Non-pigmented ciliary epithelial cell (primary cell): ENCODE data around the gene TMEM219.
"Not testable (repeated sequence)": the region's sequence is repeated elsewhere in the genome, so short reads cannot be mapped to it uniquely, and the experiment has no call there.

Experiments used
- DNase-seq: peaks from one replicate; pipeline ENCODE4 v3.0.0-alpha.2; 2010; ENCODE audit warnings: low read depth

The TMEM219 gene

GRCh38 chr16:29951625-29952365, 10.1 kb upstream of the TMEM219 start:
- no peak for DNase-seq

GRCh38 chr16:29958756-29959155, 3.1 kb upstream of the TMEM219 start:
- no peak for DNase-seq

- DNase-seq, result no peak
Measured at GRCh38 chr16:29959293-29959692, 2.6 kb upstream of the TMEM219 start.

- DNase-seq, result not testable (repeated sequence)
Measured at GRCh38 chr16:29959821-29960220, 2.1 kb upstream of the TMEM219 start.

GRCh38 chr16:29961127-29961478, 776 bp upstream of the TMEM219 start:
- DNase-seq, result no peak

GRCh38 chr16:29962344-29962994, 590 bp downstream of the TMEM219 start:
- DNase-seq, result no peak

- no peak for DNase-seq
Measured at GRCh38 chr16:29963021-29963743, 1.3 kb downstream of the TMEM219 start.

GRCh38 chr16:29968205-29968604, 6.3 kb downstream of the TMEM219 start:
- DNase-seq, result no peak

GRCh38 chr16:29971304-29971703, 9.4 kb downstream of the TMEM219 start:
- DNase-seq, result no peak

GRCh38 chr16:29972500-29972899, 10.6 kb downstream of the TMEM219 start:
- DNase-seq, result no peak

GRCh38 chr16:29972992-29973383, 11.1 kb downstream of the TMEM219 start:
- DNase-seq, result no peak

- peak; percentile 95 for DNase-seq
Measured at GRCh38 chr16:29973384-29974246, 11.7 kb downstream of the TMEM219 start, which contains the start of gene TAOK2. Gene TAOK2, plus strand, starts transcription at chr16:29973868. Its CDS starts 3,905 bp downstream, at chr16:29977773.

GRCh38 chr16:29974291-29975133, 12.6 kb downstream of the TMEM219 start:
- no peak for DNase-seq

GRCh38 chr16:29975134-29975538, 13.3 kb downstream of the TMEM219 start:
- no peak for DNase-seq

- no peak for DNase-seq
Measured at GRCh38 chr16:29975811-29976511, 14.1 kb downstream of the TMEM219 start.

- no peak for DNase-seq
Measured at GRCh38 chr16:29977063-29977825, 15.4 kb downstream of the TMEM219 start.

GRCh38 chr16:29978081-29978480, 16.2 kb downstream of the TMEM219 start:
- DNase-seq, result no peak

GRCh38 chr16:29978564-29979270, 16.8 kb downstream of the TMEM219 start:
- DNase-seq, result no peak
